Fibroblast of skin of right biceps (primary cell): ENCODE results near the gene ISY1.
A peak's percentile ranks its signal among the peaks of the same experiment; 100 is the strongest.
"Not testable (repeated sequence)": the region's sequence is repeated elsewhere in the genome, so short reads cannot be mapped to it uniquely, and the experiment has no call there.

ENCODE experiments used
- DNase-seq: peaks from one replicate; pipeline ENCODE4 v3.0.0-alpha.2; 2013

The ISY1 gene

GRCh38 chr3:129160891-129161859 is at the start of gene ISY1:
ISY1 (minus strand) TSS chr3:129161063; CDS start chr3:129160975, 88 bp downstream.
- DNase-seq, result peak; percentile 97

- no peak for DNase-seq
Observed at GRCh38 chr3:129207479-129207878, 46.6 kb upstream of the ISY1 start.

GRCh38 chr3:129205109-129205832 is 44.4 kb upstream of the ISY1 start:
- no peak for DNase-seq

GRCh38 chr3:129204473-129204872 is 43.6 kb upstream of the ISY1 start:
- DNase-seq, result no peak

GRCh38 chr3:129199366-129199765 is 38.5 kb upstream of the ISY1 start:
- no peak for DNase-seq

- DNase-seq, result no peak
Observed at GRCh38 chr3:129197321-129197720, 36.5 kb upstream of the ISY1 start.

GRCh38 chr3:129196601-129197000 is 35.7 kb upstream of the ISY1 start:
- DNase-seq, result no peak

- peak; percentile 95 for DNase-seq
Observed at GRCh38 chr3:129195731-129196256, 34.9 kb upstream of the ISY1 start.

- not testable (repeated sequence) for DNase-seq
Observed at GRCh38 chr3:129189793-129190192, 28.9 kb upstream of the ISY1 start.

- DNase-seq, result no peak
Observed at GRCh38 chr3:129187857-129188256, 27.0 kb upstream of the ISY1 start.

- no peak for DNase-seq
Observed at GRCh38 chr3:129185783-129186182, 24.9 kb upstream of the ISY1 start.

GRCh38 chr3:129184784-129185542 is 24.1 kb upstream of the ISY1 start:
- DNase-seq, result not testable (repeated sequence)

GRCh38 chr3:129184396-129184657 is 23.5 kb upstream of the ISY1 start:
- peak; percentile 18 for DNase-seq

- peak; percentile 96 for DNase-seq
Observed at GRCh38 chr3:129183569-129184395, 22.9 kb upstream of the ISY1 start, which contains the start of gene CNBP. CNBP (minus strand) TSS chr3:129183896; CDS start chr3:129171757, 12,139 bp downstream.

- peak; percentile 50 for DNase-seq
Observed at GRCh38 chr3:129182390-129183185, 21.7 kb upstream of the ISY1 start.

- no peak for DNase-seq
Observed at GRCh38 chr3:129181819-129182218, 21.0 kb upstream of the ISY1 start.

GRCh38 chr3:129180461-129180860 is 19.6 kb upstream of the ISY1 start:
- no peak for DNase-seq

- no peak for DNase-seq
Observed at GRCh38 chr3:129176051-129176450, 15.2 kb upstream of the ISY1 start.

GRCh38 chr3:129173725-129174124 is 12.9 kb upstream of the ISY1 start:
- DNase-seq, result no peak

GRCh38 chr3:129173206-129173605 is 12.3 kb upstream of the ISY1 start:
- no peak for DNase-seq
